Esophagus muscularis mucosa (tissue), 3 donors: ENCODE measurements around the gene WRAP53.

Experiments used
- CTCF ChIP-seq, 3 experiments: fragments of 200-600 bp in 2 of 3; fragments of 450-650 bp in 1 of 3; sonication (generic) in 2 of 3; IDR thresholded peaks; one replicate each; pipeline ENCODE4 v1.5.1; 2017 to 2019; ENCODE audit warnings: antibody characterized with exemption in 3 of 3, mild to moderate bottlenecking in 2 of 3, moderate library complexity in 1 of 3
- POLR2A ChIP-seq: fragments of 450-650 bp; IDR thresholded peaks from one replicate; pipeline ENCODE4 v1.6.1; 2017; ENCODE audit warnings: antibody characterized with exemption, moderate library complexity, mild to moderate bottlenecking, low read depth
- POLR2AphosphoS5 ChIP-seq, 2 donors: sonication (generic); formaldehyde crosslinking; IDR thresholded peaks; one replicate each; pipeline ENCODE4 v1.6.1; 2017; ENCODE audit warnings: antibody characterized with exemption in 2 of 2

- no peak for TF ChIP-seq CTCF (IDR thresholded peaks at IDR 0.05)
- no peak for TF ChIP-seq POLR2A
- peak; percentile 87 to 92 for TF ChIP-seq POLR2AphosphoS5 (IDR thresholded peaks at IDR 0.05)
Measured at GRCh38 chr17:7685533-7686221, 2.6 kb upstream of the WRAP53 start.
